HCT116 (cell line): ENCODE measurements around the gene EPN1.

Experiments
- CEBPB ChIP-seq: IDR thresholded peaks from 2 replicates; pipeline ENCODE4 v1.6.1; 2012; ENCODE audit warnings: low read depth
- CTCF ChIP-seq, 3 experiments: fragments of 200-600 bp in 1 of 3; sonication (generic) in 1 of 3; IDR thresholded peaks in 2 of 3; conservative IDR thresholded peaks in 1 of 3; 2 replicates each; pipeline ENCODE4 v1.5.1; 2012 to 2017; ENCODE audit warnings: low read depth in 2 of 3, low read length in 2 of 3, antibody characterized with exemption in 1 of 3, borderline replicate concordance in 1 of 3, control low read depth in 1 of 3, mild to moderate bottlenecking in 1 of 3, mixed read lengths in 1 of 3, mixed run types in 1 of 3, moderate library complexity in 1 of 3; ENCODE audit not compliant: insufficient read depth in 1 of 3
- EZH2 ChIP-seq: fragments of 200-600 bp; sonication (generic); IDR thresholded peaks from 2 replicates; pipeline ENCODE4 v1.6.1; 2017; ENCODE audit warnings: antibody characterized with exemption, mixed run types
- EZH2phosphoT487 ChIP-seq: fragments of 200-600 bp; IDR thresholded peaks from 2 replicates; pipeline ENCODE4 v1.6.1; 2018; ENCODE audit warnings: antibody characterized with exemption, borderline replicate concordance
- MAX ChIP-seq: IDR thresholded peaks from 2 replicates; pipeline ENCODE4 v1.6.1; 2012
- POLR2A ChIP-seq: IDR thresholded peaks from 2 replicates; pipeline ENCODE4 v1.7.0; 2011; ENCODE audit warnings: borderline replicate concordance; ENCODE audit not compliant: insufficient read depth, insufficient read length; ENCODE audit errors: extremely low read depth
- POLR2AphosphoS5 ChIP-seq: IDR thresholded peaks from 2 replicates; pipeline ENCODE4 v1.6.1; 2011; ENCODE audit warnings: mild to moderate bottlenecking, low read depth, low read length, moderate library complexity
- RAD21 ChIP-seq: IDR thresholded peaks from 2 replicates; pipeline ENCODE4 v1.6.1; 2012; ENCODE audit warnings: low read depth, mild to moderate bottlenecking
- SP1 ChIP-seq: IDR thresholded peaks from 2 replicates; pipeline ENCODE4 v1.6.1; 2012; ENCODE audit warnings: low read depth

GRCh38 chr19:55699221-55699620 lies 24.2 kb downstream of the EPN1 start:
- TF ChIP-seq POLR2A: no peak
- no peak for TF ChIP-seq CTCF (IDR thresholded peaks at IDR 0.05 in 2 of 3, conservative IDR thresholded peaks at IDR 0.05 in 1 of 3; ENCODE audit: borderline replicate concordance in 1 of 3, insufficient read depth in 1 of 3, low read depth in 2 of 3, low read length in 2 of 3)
- TF ChIP-seq MAX: no peak
- no peak for TF ChIP-seq CEBPB
- TF ChIP-seq SP1: no peak
- no peak for TF ChIP-seq RAD21
- TF ChIP-seq EZH2: no peak
- no peak for TF ChIP-seq POLR2AphosphoS5
- TF ChIP-seq EZH2phosphoT487: no peak
